Activated gamma-delta T cell treated with Interleukin-2 at 50 U/mL for 16 hours (primary cell): ENCODE measurements around the gene CDCA7.
A peak's percentile ranks its signal among the peaks of the same experiment; 100 is the strongest.
"Not testable (repeated sequence)": the region's sequence is repeated elsewhere in the genome, so short reads cannot be mapped to it uniquely, and the experiment has no call there.

Source experiments
- DNase-seq: peaks from one replicate; pipeline ENCODE4 v3.0.0-alpha.2; 2020

Gene CDCA7

GRCh38 chr2:173354582-173355131 is at the start of gene CDCA7:
Gene CDCA7 (plus strand): TSS chr2:173354872. CDS start chr2:173354964, 92 bp downstream.
- DNase-seq = peak; percentile 27

- DNase-seq = no peak
Observed at GRCh38 chr2:173305303-173305702, 49.4 kb upstream of the CDCA7 start.

DNA sequence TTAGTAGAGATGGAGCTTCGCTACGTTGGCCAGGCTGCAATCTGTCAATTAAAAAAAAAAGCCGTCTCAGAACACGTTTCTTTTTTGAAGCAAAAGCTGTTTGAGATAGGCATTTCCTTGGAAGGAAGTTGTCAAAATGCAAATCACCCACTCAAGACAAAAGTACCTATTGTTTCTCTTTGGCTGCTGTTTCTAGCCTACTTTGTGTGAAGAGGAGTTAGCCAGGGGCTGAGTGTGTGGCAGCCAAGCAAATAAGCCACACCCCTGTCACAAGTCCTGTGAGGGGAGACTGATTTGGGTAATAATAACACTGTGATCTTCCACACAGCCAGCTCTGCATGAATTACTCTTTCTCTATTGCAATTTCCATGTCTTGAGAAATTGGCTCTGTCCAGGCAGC is 47.4 kb upstream of the CDCA7 start:
- no peak for DNase-seq

GRCh38 chr2:173309370-173309769 is 45.3 kb upstream of the CDCA7 start:
- not testable (repeated sequence) for DNase-seq

GRCh38 chr2:173311844-173312606 is 42.6 kb upstream of the CDCA7 start:
- DNase-seq = no peak

- DNase-seq = no peak
Observed at GRCh38 chr2:173323371-173323770, 31.3 kb upstream of the CDCA7 start.

GRCh38 chr2:173326806-173327205 is 27.9 kb upstream of the CDCA7 start:
- no peak for DNase-seq

GRCh38 chr2:173327421-173327820 is 27.3 kb upstream of the CDCA7 start:
- DNase-seq = no peak

GRCh38 chr2:173333003-173333402 is 21.7 kb upstream of the CDCA7 start:
- not testable (repeated sequence) for DNase-seq

GRCh38 chr2:173339807-173340206 is 14.9 kb upstream of the CDCA7 start:
- DNase-seq = no peak

DNA sequence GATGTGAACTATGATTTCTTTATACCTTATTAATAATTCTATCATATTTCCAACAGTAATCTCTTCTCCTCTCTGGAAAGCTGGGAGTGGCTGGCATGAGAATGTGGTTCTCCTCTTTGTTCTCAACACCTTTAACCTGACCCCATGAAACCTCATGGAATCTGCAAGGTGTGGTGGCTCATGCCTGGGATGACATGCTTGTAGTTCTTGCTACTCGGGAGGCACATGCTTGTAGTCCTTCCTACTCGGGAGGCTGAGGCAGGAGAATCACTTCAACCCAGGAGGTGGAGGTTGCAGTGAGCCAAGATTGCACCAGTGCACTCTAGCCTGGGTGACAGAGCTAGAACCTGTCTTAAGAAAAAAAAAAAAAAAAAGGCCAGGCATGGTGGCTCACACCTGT is 10.8 kb upstream of the CDCA7 start:
- DNase-seq = no peak

- no peak for DNase-seq
Observed at GRCh38 chr2:173346035-173346434, 8.6 kb upstream of the CDCA7 start.

- DNase-seq = no peak
Observed at GRCh38 chr2:173347305-173348168, 7.1 kb upstream of the CDCA7 start.

DNA sequence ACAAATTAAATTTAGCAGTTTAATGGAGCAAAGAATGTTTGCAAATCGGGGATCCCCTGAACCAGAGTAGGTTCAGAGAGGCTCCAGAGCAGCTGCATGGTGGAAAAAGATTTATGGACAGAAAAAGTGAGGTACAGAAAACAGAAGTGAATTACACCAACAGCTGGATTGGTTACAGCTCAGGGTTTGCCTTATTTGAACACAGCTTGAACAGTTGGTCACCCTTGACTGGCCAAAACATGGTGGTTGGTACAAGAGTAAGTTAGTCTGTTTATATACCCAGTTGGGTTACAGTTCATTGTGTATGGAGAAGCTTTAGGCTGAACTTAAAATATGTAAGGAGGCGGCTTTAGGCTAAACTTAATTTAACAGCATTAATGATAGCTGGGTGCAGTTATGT is 5.4 kb upstream of the CDCA7 start:
- no peak for DNase-seq

GRCh38 chr2:173350383-173350782 is 4.3 kb upstream of the CDCA7 start:
- DNase-seq = no peak

DNA sequence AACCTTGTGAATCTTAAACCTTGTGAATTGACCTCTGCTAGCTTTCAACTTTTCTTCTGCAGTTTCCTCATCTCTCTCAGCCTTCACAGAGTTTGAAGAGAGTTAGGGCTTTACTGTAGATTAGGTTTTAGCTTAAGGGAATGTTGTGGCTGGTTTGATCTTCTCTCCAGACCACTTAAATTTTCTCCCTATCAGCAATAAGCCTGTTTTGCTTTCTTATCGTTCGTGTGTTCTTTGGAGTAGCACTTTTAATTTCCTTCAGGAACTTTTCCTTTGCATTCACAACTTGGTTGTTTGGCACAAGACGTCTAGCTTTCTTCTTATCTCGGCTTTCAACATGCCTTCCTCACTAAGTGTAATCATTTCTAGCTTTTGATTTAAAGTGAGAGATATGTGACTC is 2.8 kb upstream of the CDCA7 start:
- no peak for DNase-seq

DNA sequence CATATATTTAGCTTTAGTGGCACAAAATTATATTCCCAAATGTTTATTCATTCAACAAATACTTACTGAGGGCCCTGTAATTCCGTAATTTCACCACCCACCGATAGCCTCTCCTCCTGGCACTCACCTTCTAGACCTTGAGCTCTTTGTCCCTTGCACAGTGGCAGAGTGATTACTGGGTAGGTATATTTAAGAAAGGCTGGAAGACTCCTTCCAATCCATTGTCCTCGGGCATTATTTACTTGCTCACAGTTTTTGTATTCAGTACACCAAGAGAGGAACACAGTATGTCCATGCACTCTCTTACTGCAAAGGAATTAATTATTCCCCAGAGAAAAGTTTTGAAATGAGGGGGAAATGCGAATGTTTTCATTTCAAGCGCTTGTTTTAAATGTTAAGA is 1.1 kb upstream of the CDCA7 start:
- DNase-seq = no peak

GRCh38 chr2:173354073-173354581 is 545 bp upstream of the CDCA7 start:
- DNase-seq = no peak

DNA sequence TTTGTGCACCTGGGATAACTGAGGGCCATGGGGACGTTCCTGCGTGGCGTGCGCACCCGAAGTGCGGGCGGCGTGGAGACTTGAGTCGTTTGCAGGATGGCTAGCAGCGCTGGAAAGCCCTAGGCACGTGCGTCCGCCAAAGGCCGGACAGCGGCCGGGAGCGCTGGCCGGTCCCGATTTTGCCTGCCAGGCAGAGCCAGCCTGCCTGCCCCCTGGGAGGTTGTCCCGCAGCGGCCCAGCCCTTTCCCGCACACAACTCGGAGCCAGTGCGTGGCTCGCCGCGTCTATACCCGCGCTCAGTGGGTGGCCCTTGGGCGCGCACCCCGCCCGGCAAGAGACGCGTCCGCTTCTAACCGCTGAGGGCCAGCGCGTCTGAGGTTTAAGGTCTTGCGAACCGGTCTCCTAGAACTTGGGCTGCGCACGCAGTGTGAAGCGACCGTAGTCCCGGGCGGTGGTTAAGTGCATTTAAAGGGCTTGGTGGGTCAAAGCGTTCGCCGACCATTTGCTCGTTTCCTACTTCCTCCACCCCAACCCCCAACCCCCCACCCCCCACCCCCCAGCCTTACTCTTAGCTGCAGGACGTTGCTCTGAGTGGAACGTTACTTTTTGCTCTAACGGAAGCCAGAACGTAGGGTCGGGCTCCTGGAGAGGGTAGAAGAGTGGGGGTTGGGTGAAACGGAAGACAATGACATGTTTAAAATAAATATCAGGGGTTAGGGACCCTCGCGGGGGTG is 627 bp downstream of the CDCA7 start:
- DNase-seq = no peak

DNA sequence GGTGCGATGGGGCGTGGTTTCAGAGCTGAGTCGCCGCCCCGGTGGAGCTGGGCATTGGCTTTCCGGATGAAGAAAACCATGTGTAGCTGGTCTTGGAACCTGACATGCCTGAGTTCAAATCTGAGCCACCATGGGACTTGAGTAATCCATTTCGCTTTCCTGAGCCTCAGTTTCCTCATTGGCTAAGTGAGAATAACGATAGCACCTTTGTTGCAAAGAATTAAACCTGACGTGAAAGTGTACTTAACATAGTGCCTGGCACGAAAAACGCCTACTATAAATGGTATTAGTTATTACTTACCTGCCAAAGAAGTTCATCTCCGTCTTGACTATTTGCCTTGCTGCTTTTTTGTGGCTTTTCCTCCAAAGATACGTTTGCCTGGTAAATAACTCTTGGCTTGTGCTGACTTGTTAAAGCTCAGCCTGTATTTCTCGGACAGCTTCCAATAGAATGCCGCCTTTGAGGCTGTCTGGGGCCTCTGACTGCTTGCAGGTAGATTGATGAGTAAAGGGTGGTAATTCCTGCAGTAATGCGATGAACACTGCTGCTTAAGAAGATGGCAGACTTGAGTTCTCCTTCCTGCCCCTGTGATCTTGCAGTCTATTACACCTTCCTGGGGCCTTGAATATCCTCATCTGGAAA is 1.3 kb downstream of the CDCA7 start:
- DNase-seq = no peak

- no peak for DNase-seq
Observed at GRCh38 chr2:173357346-173357745, 2.7 kb downstream of the CDCA7 start.

GRCh38 chr2:173358616-173359015 is 3.9 kb downstream of the CDCA7 start:
- DNase-seq = no peak
